ENCODE measurements around the gene MYO16. TPM values are rescaled to one million over a fixed set of nuclear protein-coding genes. Genes with fewer than 3 reads are reported as not detected.

MYO16 gene
- total RNA-seq, 1 donor from 2014 or later, result 0.49 TPM

DNA sequence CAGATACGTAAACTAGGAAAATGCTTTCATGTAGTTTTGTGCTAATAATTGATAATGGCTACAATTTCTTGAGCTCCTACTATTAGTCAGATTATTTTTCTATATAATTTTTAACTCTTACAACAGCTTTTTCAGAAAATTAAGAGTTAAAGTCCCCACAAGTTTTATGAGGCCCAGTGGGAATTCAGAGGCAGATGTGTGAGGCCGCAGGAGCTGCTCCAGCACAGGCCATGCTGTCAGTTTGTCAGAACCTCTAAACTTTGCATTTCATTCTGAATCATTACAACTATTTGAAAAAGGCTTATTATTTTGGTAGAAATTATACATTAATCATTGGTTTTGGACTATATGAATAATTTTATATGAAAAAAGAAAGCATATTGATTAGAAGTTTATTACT, 370.8 kb downstream of the MYO16 start:
- TF ChIP-seq POLR2AphosphoS5 (IDR thresholded peaks at IDR 0.05; ENCODE audit: insufficient read depth in 1 of 2, low read depth in 1 of 2) (no peak), CTCF (IDR thresholded peaks at IDR 0.05) (no peak), POLR2A (IDR thresholded peaks at IDR 0.05) (no peak)
- intact Hi-C loops (cut with DNase I), result no loop called here
- no peak overlapping the region for H3K27ac ChIP-seq
- H3K27me3 ChIP-seq, result no peaks in the 10 kb centered on the region
- H3K4me3 ChIP-seq, result no peak overlapping the region
- no peaks in the 10 kb centered on the region for H3K9me3 ChIP-seq
- H3K4me1 ChIP-seq, result no peaks in the 10 kb centered on the region
- H3K36me3 ChIP-seq, result no peaks in the 10 kb centered on the region
- no peak for DNase-seq (ENCODE audit: extremely low spot score in 2 of 2)

GRCh38 chr13:109002934-109003333, 373.5 kb downstream of the MYO16 start:
- no peak overlapping the region for H3K27ac ChIP-seq
- no peaks in the 10 kb centered on the region for H3K9me3 ChIP-seq
- no peak overlapping the region for H3K4me3 ChIP-seq
- no peaks in the 10 kb centered on the region for H3K36me3 ChIP-seq
- H3K4me1 ChIP-seq, result no peaks in the 10 kb centered on the region
- H3K27me3 ChIP-seq, result no peaks in the 10 kb centered on the region
- DNase-seq (ENCODE audit: extremely low spot score in 2 of 2), result no peak
- TF ChIP-seq CTCF (IDR thresholded peaks at IDR 0.05), result no peak
- intact Hi-C loops (cut with DNase I), result no loop called here

DNA sequence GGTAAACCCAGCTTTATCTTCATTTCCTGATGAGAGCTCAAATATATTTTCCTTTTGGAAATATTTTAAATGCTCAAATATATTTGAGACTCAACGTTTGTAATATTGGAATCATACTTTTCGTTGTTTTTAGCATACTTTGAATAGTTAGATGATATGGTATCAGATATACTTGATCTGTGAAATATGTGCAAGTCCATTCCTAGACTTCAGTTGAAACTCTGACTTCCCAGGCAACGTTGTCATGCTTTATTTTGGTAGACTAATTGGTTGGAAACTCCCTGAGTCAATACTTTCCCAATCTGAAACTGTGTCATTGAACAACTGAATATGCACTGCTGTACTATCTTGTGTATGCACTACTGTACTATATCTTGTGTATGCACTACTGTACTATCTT, 378.5 kb downstream of the MYO16 start:
- DNase-seq (ENCODE audit: extremely low spot score in 2 of 2), result no peak
- intact Hi-C loops (cut with DNase I), result no loop called here

DNA sequence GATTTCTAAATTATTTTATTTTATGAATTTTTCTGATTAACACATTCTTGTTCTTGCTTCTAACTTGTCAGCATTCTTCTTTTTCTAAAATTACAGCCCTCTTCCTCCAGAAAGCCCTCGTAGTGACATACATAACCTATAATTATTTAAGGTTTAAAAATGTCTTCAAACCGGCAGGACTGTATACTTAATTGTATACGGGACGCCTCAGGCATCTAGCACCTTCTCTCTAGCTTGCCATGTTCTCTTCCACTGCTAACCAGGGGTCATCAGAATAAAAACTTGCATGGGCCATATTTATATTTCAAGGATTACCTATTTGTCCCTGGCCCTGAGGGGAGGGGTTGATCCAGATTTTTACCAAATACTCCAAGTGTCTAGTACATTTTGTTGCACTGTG, 380.3 kb downstream of the MYO16 start:
- DNase-seq (ENCODE audit: extremely low spot score in 2 of 2), result no peak
- Histone ChIP-seq H3K27ac (no peak overlapping the region), H3K27me3 (no peaks in the 10 kb centered on the region), H3K4me3 (no peak overlapping the region), H3K36me3 (no peaks in the 10 kb centered on the region), H3K4me1 (no peaks in the 10 kb centered on the region), H3K9me3 (no peaks in the 10 kb centered on the region)
- intact Hi-C loops (cut with DNase I), result no loop called here
- TF ChIP-seq POLR2A (IDR thresholded peaks at IDR 0.05) (no peak), CTCF (IDR thresholded peaks at IDR 0.05) (no peak), POLR2AphosphoS5 (IDR thresholded peaks at IDR 0.05; ENCODE audit: insufficient read depth in 1 of 2, low read depth in 1 of 2) (no peak)

More for the DNA sequence above, 378.5 kb downstream of the MYO16 start:
- Histone ChIP-seq H3K36me3 (no peaks in the 10 kb centered on the region), H3K27me3 (no peaks in the 10 kb centered on the region), H3K4me1 (no peaks in the 10 kb centered on the region), H3K27ac (no peak overlapping the region), H3K9me3 (no peaks in the 10 kb centered on the region), H3K4me3 (no peak overlapping the region)
- no peak for TF ChIP-seq POLR2A (IDR thresholded peaks at IDR 0.05)
- no peak for TF ChIP-seq POLR2AphosphoS5 (IDR thresholded peaks at IDR 0.05; ENCODE audit: insufficient read depth in 1 of 2, low read depth in 1 of 2)
- no peak for TF ChIP-seq CTCF (IDR thresholded peaks at IDR 0.05)

DNA sequence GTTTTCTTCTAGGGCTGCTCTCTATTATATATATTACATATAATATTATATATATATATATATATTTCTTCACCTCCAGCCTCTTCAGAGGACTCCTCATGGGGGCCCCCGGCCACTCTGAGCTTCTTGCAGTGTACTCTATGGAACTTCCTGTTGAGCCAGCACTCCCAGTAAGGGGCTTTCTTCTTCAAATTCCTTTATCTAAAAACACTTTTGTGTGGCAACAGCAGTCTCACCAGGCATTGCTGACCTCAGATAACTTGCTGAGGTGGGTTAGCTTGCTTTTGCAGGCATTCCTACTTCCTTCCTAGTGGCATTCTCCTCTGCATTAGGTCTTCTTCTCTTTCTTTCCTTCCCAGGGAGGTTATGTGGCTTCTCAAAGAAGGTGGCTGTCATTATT, 381.5 kb downstream of the MYO16 start:
- Histone ChIP-seq H3K4me1 (no peaks in the 10 kb centered on the region), H3K27ac (no peak overlapping the region), H3K27me3 (no peaks in the 10 kb centered on the region), H3K36me3 (no peaks in the 10 kb centered on the region), H3K4me3 (no peak overlapping the region), H3K9me3 (no peaks in the 10 kb centered on the region)
- TF ChIP-seq CTCF (IDR thresholded peaks at IDR 0.05) (no peak), POLR2A (IDR thresholded peaks at IDR 0.05) (no peak), POLR2AphosphoS5 (IDR thresholded peaks at IDR 0.05; ENCODE audit: insufficient read depth in 1 of 2, low read depth in 1 of 2) (no peak)
- intact Hi-C loops (cut with DNase I), result no loop called here
- DNase-seq (ENCODE audit: extremely low spot score in 2 of 2), result no peak
